CD4-positive, alpha-beta T cell (primary cell): ENCODE measurements around the gene PFAS. TPM values are rescaled to one million over a fixed set of nuclear protein-coding genes. Genes with fewer than 3 reads are reported as not detected.

Source experiments
- ATAC-seq: fragments of 200-7000 bp; cut with Tn5 transposase; one replicate; pipeline ENCODE4 v1.10.0; 2022; ENCODE audit warnings: mild to moderate bottlenecking; ENCODE audit not compliant: poor library complexity
- CTCF ChIA-PET: fragments of 350-600 bp; sonication (Branson Sonifier 250); formaldehyde crosslinking; loops from one replicate; lab custom pipeline; 2021; ENCODE audit warnings: antibody characterized with exemption, inconsistent platforms; lab: Charles Lee
- POLR2A ChIA-PET: fragments of 350-600 bp; sonication (Branson Sonifier 250); formaldehyde crosslinking; loops from one replicate; lab custom pipeline; 2021; ENCODE audit warnings: antibody characterized with exemption, inconsistent platforms; lab: Charles Lee
- DNase-seq, 14 experiments: peaks; one replicate each; pipeline ENCODE4 v3.0.0-alpha.2; 2013 to 2020; ENCODE audit warnings: mixed read lengths in 2 of 14
- H3K27ac ChIP-seq, 2 donors: one replicate each; pipeline versions ENCODE4 v1.5.1 to v1.7.0; 2013; ENCODE audit warnings: low read length in 2 of 2, low read depth in 1 of 2, mild to moderate bottlenecking in 1 of 2
- H3K27me3 ChIP-seq, 2 experiments: 1 replicate in 1 of 2; 2 replicates in 1 of 2; pipeline versions ENCODE4 v1.6.1 to v1.7.0; 2013; ENCODE audit warnings: low read length in 2 of 2, control low read depth in 1 of 2, mild to moderate bottlenecking in 1 of 2, moderate library complexity in 1 of 2; ENCODE audit not compliant: insufficient read depth in 2 of 2, control insufficient read depth in 1 of 2
- H3K36me3 ChIP-seq: one replicate; pipeline ENCODE4 v1.6.1; 2013; ENCODE audit warnings: low read length, control low read depth; ENCODE audit not compliant: insufficient read depth
- H3K4me1 ChIP-seq: one replicate; pipeline ENCODE4 v1.6.1; 2013; ENCODE audit warnings: low read length, control low read depth; ENCODE audit not compliant: insufficient read depth
- H3K4me3 ChIP-seq: one replicate; pipeline ENCODE4 v1.5.1; 2013; ENCODE audit warnings: mild to moderate bottlenecking, low read length, moderate library complexity
- H3K9me3 ChIP-seq, 2 experiments: 1 replicate in 1 of 2; 2 replicates in 1 of 2; pipeline versions ENCODE4 v1.6.1 to v1.7.0; 2013; ENCODE audit warnings: low read length in 2 of 2, mild to moderate bottlenecking in 2 of 2, control low read depth in 1 of 2, moderate library complexity in 1 of 2; ENCODE audit not compliant: control insufficient read depth in 1 of 2, insufficient read depth in 1 of 2
- H3K27ac Mint-ChIP-seq: one replicate; pipeline ENCODE4 v1.8.0; 2020; ENCODE audit warnings: mixed read lengths
- H3K27me3 Mint-ChIP-seq: one replicate; pipeline ENCODE4 v1.8.0; 2021; ENCODE audit warnings: mixed read lengths
- H3K36me3 Mint-ChIP-seq: one replicate; pipeline ENCODE4 v1.8.0; 2021; ENCODE audit warnings: low read depth, mixed read lengths
- H3K4me1 Mint-ChIP-seq: one replicate; pipeline ENCODE4 v1.8.0; 2021; ENCODE audit warnings: low read depth, mixed read lengths
- H3K4me3 Mint-ChIP-seq: one replicate; pipeline ENCODE4 v1.8.0; 2020; ENCODE audit warnings: mild to moderate bottlenecking, mixed read lengths
- H3K9me3 Mint-ChIP-seq: one replicate; pipeline ENCODE4 v1.8.0; 2020; ENCODE audit warnings: mixed read lengths
- CTCF ChIP-seq: fragments of 200-600 bp; IDR thresholded peaks from one replicate; pipeline ENCODE4 v1.8.0; 2022; ENCODE audit warnings: antibody characterized with exemption, mild to moderate bottlenecking
- intact Hi-C, 2 experiments: fragments of 100-400 bp; cut with DNase I in 1 of 2; cut with micrococcal nuclease in 1 of 2; formaldehyde crosslinking; loops; one replicate each; pipeline versions ENCODE4 v1.15.1 to v1.9.0; 2023 to 2025; cut with DNase I, micrococcal nuclease
- total RNA-seq, 174 experiments: library from RNA in 2 of 174; stranded (reverse) in 2 of 174; gene quantifications; one replicate each; pipeline ENCODE4 v1.2.3 and lab custom pipeline; 2021 to 2026

PFAS gene
- total RNA-seq, 2 experiments from 2014 or later = 22.3 to 23.0 TPM

- intact Hi-C loops = no loop called here
- no peaks in the 10 kb centered on the region for H3K36me3 ChIP-seq
- no peaks in the 10 kb centered on the region for H3K27me3 ChIP-seq
- DNase-seq = no peak
- H3K9me3 ChIP-seq = no peaks in the 10 kb centered on the region
- Mint-ChIP-seq H3K4me3 (no peak overlapping the region), H3K9me3 (no peaks in the 10 kb centered on the region), H3K27me3 (no peaks in the 10 kb centered on the region), H3K4me1 (no peaks in the 10 kb centered on the region), H3K27ac (no peak overlapping the region), H3K36me3 (no peaks in the 10 kb centered on the region)
- no peak overlapping the region for H3K27ac ChIP-seq
- no peak overlapping the region for H3K4me3 ChIP-seq
- POLR2A ChIA-PET = interaction anchor here (1.2 to 1.7 kb wide), 2 partner anchors 12 to 29 kb away, joined by 3 read pairs; partner anchors contain the start of genes CTC1 and RANGRF
- no peak for TF ChIP-seq CTCF
- CTCF ChIA-PET = interaction anchor here (0.7 kb wide), 1 partner anchor 496 kb away, joined by 3 read pairs; no protein-coding TSS in a partner anchor
- no peak for ATAC-seq
- H3K4me1 ChIP-seq = no peaks in the 10 kb centered on the region
Measured at GRCh38 chr17:8277317-8277716, 28.2 kb downstream of the PFAS start.

GRCh38 chr17:8282345-8282744 is 33.3 kb downstream of the PFAS start:
- no peak for TF ChIP-seq CTCF
- Histone ChIP-seq H3K4me1 (peaks cover 25% of the 10 kb centered on the region), H3K36me3 (no peaks in the 10 kb centered on the region), H3K27ac (no peak overlapping the region), H3K27me3 (no peaks in the 10 kb centered on the region), H3K4me3 (no peak overlapping the region), H3K9me3 (no peaks in the 10 kb centered on the region)
- ATAC-seq = no peak
- Mint-ChIP-seq H3K36me3 (no peaks in the 10 kb centered on the region), H3K27me3 (no peaks in the 10 kb centered on the region), H3K4me3 (no peak overlapping the region), H3K9me3 (no peaks in the 10 kb centered on the region), H3K4me1 (peaks cover 9% of the 10 kb centered on the region), H3K27ac (peak overlapping the region; percentile 33)
- CTCF ChIA-PET = no interaction called here
- intact Hi-C loops = no loop called here
- no peak for DNase-seq
- POLR2A ChIA-PET = no interaction called here

- POLR2A ChIA-PET = interaction anchor here (0.6 to 1.6 kb wide), 6 partner anchors 12 to 62 kb away, joined by 3 to 19 read pairs (median 4); partner anchors contain the start of genes CTC1, PFAS and SLC25A35
- H3K9me3 ChIP-seq = no peaks in the 10 kb centered on the region
- TF ChIP-seq CTCF = no peak
- intact Hi-C loops = no loop called here
- ATAC-seq (no peak), DNase-seq (peak in 1 of 14 experiments; percentile 30)
- no peak overlapping the region for H3K4me3 Mint-ChIP-seq
- no peaks in the 10 kb centered on the region for H3K36me3 ChIP-seq
- H3K4me3 ChIP-seq = no peak overlapping the region
- peaks cover 4% of the 10 kb centered on the region for H3K36me3 Mint-ChIP-seq
- no peaks in the 10 kb centered on the region for H3K9me3 Mint-ChIP-seq
- peak overlapping the region; percentile 33 for H3K27ac Mint-ChIP-seq
- H3K4me1 ChIP-seq = peaks cover 32% of the 10 kb centered on the region
- peak overlapping the region in 1 of 2 donors; percentile 9 for H3K27ac ChIP-seq
- CTCF ChIA-PET = interaction anchor here (0.8 to 1.5 kb wide), 3 partner anchors 18 to 62 kb away, joined by 3 to 5 read pairs (median 3); no protein-coding TSS in a partner anchor
- no peaks in the 10 kb centered on the region for H3K27me3 Mint-ChIP-seq
- peaks cover 19% of the 10 kb centered on the region for H3K4me1 Mint-ChIP-seq
- H3K27me3 ChIP-seq = no peaks in the 10 kb centered on the region
Measured at GRCh38 chr17:8283356-8283755, 34.3 kb downstream of the PFAS start.
